Right atrium auricular region (tissue), 2 donors: ENCODE data around the gene PLEKHA7. TPM values are rescaled to one million over a fixed set of nuclear protein-coding genes. Genes with fewer than 3 reads are reported as not detected.
A peak's percentile ranks its signal among the peaks of the same experiment; 100 is the strongest.
"Not testable (repeated sequence)": the region's sequence is repeated elsewhere in the genome, so short reads cannot be mapped to it uniquely, and the experiment has no call there.

Experiments
- DNase-seq: peaks from one replicate; pipeline ENCODE4 v3.0.0-alpha.2; 2019; ENCODE audit warnings: low spot score
- H3K27ac ChIP-seq, 2 donors: fragments of 200-600 bp; sonication (generic); 1 replicate in 1 of 2; 2 replicates in 1 of 2; pipeline ENCODE4 v1.5.1; 2016 to 2019
- H3K27me3 ChIP-seq, 2 donors: fragments of 200-600 bp; sonication (generic); one replicate each; pipeline versions ENCODE4 v1.5.1 to v1.6.0; 2017 to 2019
- H3K36me3 ChIP-seq: fragments of 200-600 bp; sonication (generic); one replicate; pipeline ENCODE4 v1.5.1; 2016
- H3K4me1 ChIP-seq, 2 donors: fragments of 200-600 bp; sonication (generic); one replicate each; pipeline versions ENCODE4 v1.5.1 to v1.6.0; 2017 to 2019
- H3K4me3 ChIP-seq, 2 donors: fragments of 200-600 bp; sonication (generic); 1 replicate in 1 of 2; 2 replicates in 1 of 2; pipeline ENCODE4 v1.5.1; 2017 to 2019; ENCODE audit warnings: mild to moderate bottlenecking in 1 of 2, moderate library complexity in 1 of 2
- H3K9me3 ChIP-seq, 2 donors: fragments of 200-600 bp; sonication (generic); one replicate each; pipeline ENCODE4 v1.5.1; 2019
- CTCF ChIP-seq, 2 donors: fragments of 200-600 bp; sonication (generic); IDR thresholded peaks; one replicate each; pipeline ENCODE4 v1.5.1; 2019; ENCODE audit warnings: antibody characterized with exemption in 2 of 2
- total RNA-seq, 2 donors: library from RNA; depleted of rRNA; stranded (reverse); fragments of >200 nt; gene quantifications; one replicate each; pipeline ENCODE4 v1.1.0, GENCODE V29; 2016

Gene PLEKHA7
- total RNA-seq, 2 donors from 2014 or later: 18.8 to 24.6 TPM

- H3K27ac ChIP-seq: no peak overlapping the region
- H3K4me3 ChIP-seq: no peak overlapping the region
- H3K27me3 ChIP-seq: no peaks in the 10 kb centered on the region
- H3K36me3 ChIP-seq: no peaks in the 10 kb centered on the region
- no peaks in the 10 kb centered on the region for H3K9me3 ChIP-seq
- TF ChIP-seq CTCF (IDR thresholded peaks at IDR 0.05): no peak
- no peak for DNase-seq
- H3K4me1 ChIP-seq: peaks cover 0 to 5% of the 10 kb centered on the region in 2 donors
These were observed 102.6 kb downstream of the PLEKHA7 start for GRCh38 chr11:16911658-16912057.

- H3K4me1 ChIP-seq: peaks cover 0 to 5% of the 10 kb centered on the region in 2 donors
- no peak overlapping the region for H3K4me3 ChIP-seq
- DNase-seq: no peak
- TF ChIP-seq CTCF (IDR thresholded peaks at IDR 0.05): no peak
- H3K9me3 ChIP-seq: no peaks in the 10 kb centered on the region
- no peak overlapping the region for H3K27ac ChIP-seq
- H3K36me3 ChIP-seq: no peaks in the 10 kb centered on the region
- no peaks in the 10 kb centered on the region for H3K27me3 ChIP-seq
These were observed 103.0 kb downstream of the PLEKHA7 start for GRCh38 chr11:16911186-16911585.

GRCh38 chr11:16909359-16910035 is 104.7 kb downstream of the PLEKHA7 start:
- Histone ChIP-seq H3K9me3 (no peaks in the 10 kb centered on the region), H3K4me3 (no peak overlapping the region), H3K36me3 (no peaks in the 10 kb centered on the region), H3K4me1 (peaks cover 0 to 20% of the 10 kb centered on the region in 2 donors), H3K27ac (no peak overlapping the region), H3K27me3 (no peaks in the 10 kb centered on the region)
- no peak for TF ChIP-seq CTCF (IDR thresholded peaks at IDR 0.05)
- no peak for DNase-seq

GRCh38 chr11:16905375-16905774 is 108.8 kb downstream of the PLEKHA7 start:
- TF ChIP-seq CTCF (IDR thresholded peaks at IDR 0.05): no peak
- no peaks in the 10 kb centered on the region for H3K36me3 ChIP-seq
- H3K4me3 ChIP-seq: no peak overlapping the region
- H3K4me1 ChIP-seq: peaks cover 0 to 20% of the 10 kb centered on the region in 2 donors
- peak overlapping the region; percentile 33 to 61 for H3K27ac ChIP-seq
- DNase-seq: no peak
- H3K9me3 ChIP-seq: no peaks in the 10 kb centered on the region
- no peaks in the 10 kb centered on the region for H3K27me3 ChIP-seq

GRCh38 chr11:16904761-16905160 is 109.5 kb downstream of the PLEKHA7 start:
- H3K36me3 ChIP-seq, H3K4me3 ChIP-seq, H3K9me3 ChIP-seq, H3K27me3 ChIP-seq, DNase-seq: not testable (repeated sequence)
- peaks cover 0 to 20% of the 10 kb centered on the region in 2 donors for H3K4me1 ChIP-seq
- peak overlapping the region in 1 of 2 donors; percentile 33 for H3K27ac ChIP-seq

GRCh38 chr11:16902781-16903378 is 111.3 kb downstream of the PLEKHA7 start:
- Histone ChIP-seq H3K4me3 (no peak overlapping the region), H3K36me3 (no peaks in the 10 kb centered on the region), H3K27me3 (no peaks in the 10 kb centered on the region), H3K4me1 (peaks cover 0 to 28% of the 10 kb centered on the region in 2 donors), H3K9me3 (no peaks in the 10 kb centered on the region), H3K27ac (no peak overlapping the region)
- no peak for TF ChIP-seq CTCF (IDR thresholded peaks at IDR 0.05)
- no peak for DNase-seq
